Activated T-cell treated with anti-CD3 and anti-CD28 coated beads, Interleukin-2, amount 50 U/mL, for 1 hour (primary cell): ENCODE measurements around the gene ZNF620.
"Not testable (repeated sequence)": the region's sequence is repeated elsewhere in the genome, so short reads cannot be mapped to it uniquely, and the experiment has no call there.

Source experiments
- DNase-seq: peaks from one replicate; pipeline ENCODE4 v3.0.0-alpha.2; 2020

The ZNF620 gene

DNA sequence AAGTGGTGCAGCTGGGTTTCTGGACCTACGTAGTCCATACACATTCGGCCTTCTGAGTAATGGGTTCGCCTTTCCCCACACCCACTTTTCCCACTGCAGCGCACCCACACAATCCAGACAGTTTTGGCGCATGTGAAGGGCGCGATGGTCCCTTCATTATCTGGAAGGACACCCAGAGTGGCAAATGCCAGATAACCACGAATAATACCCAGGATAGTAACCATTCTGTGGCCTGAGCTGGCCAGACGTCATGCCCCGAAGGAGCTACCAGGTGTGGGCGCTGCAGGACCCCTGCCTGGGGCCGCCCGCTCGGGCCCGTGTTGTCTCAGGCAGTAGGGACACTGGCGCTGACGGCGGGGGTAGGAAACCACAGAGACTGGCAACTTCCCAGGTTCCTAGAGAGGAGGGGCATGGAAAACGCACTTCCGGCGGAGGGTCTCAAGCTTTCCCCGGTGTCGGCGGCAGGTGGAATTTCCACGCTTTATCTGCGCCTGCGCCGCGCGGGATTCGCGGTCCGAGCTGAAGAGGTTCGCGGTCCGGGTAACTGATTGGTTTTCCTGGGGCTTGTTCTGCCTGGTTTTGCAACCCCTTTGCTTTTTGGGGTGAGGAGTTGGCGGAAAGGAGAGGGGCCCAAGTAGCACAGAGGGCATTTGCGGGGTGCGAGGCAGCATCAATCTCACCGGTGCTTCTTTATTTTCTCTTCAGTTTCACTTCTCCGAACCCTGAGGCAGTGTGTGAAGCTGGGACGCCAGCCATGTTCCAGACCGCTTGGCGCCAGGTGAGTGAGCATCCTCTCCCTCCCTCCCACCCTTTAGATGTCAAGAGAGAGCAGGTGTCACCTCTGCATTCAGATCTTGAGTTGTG, at the start of gene ZNF620:
TSS of gene ZNF620 (plus strand) at position 441 of the 864 bp plus-strand sequence. CDS start at position 755, 314 bp downstream.
- peak; percentile 63 for DNase-seq

DNA sequence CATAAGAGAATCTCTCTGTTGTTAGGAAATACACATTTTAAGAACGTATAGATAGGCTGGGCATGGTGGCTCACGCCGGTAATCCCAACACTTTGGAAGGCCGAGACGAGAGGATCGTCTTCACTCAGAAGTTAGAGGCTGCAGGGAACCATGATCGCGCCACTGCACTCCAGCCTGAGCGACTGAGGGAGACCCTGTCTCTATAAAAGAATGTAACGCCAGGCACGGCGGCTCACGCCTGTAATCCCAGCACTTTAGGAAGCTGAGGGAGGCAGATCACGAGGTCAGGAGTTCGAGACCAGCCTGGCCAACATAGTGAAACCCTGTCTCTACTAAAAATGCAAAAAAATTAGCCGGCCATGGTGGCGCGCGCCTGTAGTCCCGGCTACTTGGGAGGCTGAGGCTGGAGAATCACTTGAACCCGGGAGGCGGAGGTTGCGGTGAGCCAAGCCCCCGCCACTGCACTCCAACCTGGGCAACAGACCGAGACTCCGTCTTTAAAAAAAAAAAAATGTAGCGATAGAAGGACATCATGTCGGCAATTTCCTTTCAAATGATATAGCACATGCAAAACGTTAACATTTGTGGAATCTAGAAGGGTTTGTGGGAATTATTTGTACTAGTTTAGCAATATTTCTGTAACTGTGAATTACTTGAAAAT, 49.4 kb upstream of the ZNF620 start:
- no peak for DNase-seq

DNA sequence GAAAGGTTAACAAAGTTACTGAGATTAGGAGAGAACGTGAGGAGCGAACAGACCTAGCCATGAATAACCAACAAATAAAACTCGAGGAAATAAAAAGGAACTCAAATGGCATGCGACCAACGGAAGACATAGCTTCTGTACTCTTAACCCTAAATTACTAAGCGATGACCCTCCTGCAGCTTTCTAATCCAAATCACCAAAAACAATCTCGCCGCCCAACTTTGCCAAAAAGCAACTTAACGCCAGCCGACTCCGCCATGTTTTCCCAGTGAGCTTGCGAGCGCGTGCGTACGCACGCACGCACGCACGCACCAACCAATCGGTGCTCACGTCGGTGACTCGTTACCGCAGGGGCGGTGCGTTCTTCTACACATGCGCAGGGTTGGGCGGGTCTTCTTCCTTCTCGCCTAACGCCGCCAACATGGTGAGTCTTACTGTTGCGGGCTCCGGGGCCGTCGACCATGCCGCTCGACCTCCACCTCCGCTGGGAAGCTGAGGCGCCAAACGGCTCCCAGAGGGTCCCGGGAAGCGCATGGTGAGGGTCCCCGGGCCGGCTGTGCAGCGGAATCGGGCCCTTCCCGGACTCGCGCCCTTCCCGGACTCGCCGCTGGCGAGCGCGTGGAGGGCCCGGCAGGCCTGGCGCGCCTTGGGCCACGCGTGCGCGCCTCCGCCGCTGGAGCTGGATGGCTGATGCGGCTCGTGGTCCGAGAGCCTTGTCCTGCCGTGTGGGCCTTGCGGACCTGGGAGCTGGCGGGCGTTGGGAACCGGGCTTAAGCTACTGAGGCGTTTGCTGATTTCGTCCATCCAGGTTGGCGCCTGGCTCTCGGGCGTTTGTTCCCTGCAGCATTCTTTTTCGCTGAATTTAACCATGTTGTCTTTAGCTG, 48.7 kb upstream of the ZNF620 start, which contains the start of gene RPL14:
TSS of gene RPL14 (plus strand) at position 400 of the 884 bp plus-strand sequence. CDS start at position 533, 133 bp downstream.
- DNase-seq: peak; percentile 92

DNA sequence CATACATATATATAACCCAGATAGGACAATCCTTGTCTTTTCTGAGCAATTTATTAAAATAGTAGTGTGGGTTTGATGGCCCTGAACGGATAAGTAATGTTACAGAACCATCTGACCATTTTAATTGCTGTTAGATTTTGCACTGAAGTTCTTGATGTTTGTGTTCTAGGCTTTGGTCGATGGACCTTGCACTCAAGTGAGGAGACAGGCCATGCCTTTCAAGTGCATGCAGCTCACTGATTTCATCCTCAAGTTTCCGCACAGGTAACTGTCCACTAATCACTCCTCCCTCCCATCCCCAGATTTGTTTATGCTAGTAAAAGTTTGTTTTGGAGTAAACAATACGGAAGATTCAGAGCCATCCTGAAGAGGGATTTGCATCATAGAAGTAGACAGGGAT, 47.4 kb upstream of the ZNF620 start:
- DNase-seq: no peak

DNA sequence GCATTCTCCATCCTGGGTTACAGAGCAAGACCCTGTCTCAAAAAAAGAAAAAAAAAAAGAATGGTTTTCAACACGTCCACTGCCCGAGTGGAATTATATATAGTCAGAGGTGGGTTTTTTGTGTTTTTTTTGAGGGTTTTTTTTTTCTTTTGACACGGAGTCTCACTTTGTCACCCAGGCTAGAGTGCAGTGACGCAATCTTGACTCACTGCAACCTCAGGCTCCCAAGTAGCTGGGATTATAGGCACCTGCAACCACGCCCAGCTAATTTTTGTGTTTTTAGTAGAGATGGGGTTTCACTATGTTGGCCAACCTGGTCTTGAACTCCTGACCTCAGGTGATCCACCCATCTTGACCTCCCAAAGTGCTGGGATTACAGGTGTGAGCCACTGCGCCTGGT, 45.4 kb upstream of the ZNF620 start:
- not testable (repeated sequence) for DNase-seq

DNA sequence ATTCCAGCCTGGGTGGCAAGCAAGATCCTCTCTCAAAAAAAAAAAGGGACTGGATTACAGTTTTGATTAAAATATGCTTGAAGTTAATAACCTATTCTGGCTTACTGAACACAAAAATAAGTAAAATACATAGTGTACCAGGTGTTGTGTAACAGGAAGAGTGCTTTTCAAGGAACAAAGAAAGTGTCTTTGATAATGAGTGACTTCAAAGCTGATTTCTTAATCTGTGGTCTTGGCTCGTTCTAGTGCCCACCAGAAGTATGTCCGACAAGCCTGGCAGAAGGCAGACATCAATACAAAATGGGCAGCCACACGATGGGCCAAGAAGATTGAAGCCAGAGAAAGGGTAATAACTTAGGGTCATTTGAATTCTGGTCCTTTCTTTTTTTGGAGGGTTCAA, 44.7 kb upstream of the ZNF620 start:
- no peak for DNase-seq

DNA sequence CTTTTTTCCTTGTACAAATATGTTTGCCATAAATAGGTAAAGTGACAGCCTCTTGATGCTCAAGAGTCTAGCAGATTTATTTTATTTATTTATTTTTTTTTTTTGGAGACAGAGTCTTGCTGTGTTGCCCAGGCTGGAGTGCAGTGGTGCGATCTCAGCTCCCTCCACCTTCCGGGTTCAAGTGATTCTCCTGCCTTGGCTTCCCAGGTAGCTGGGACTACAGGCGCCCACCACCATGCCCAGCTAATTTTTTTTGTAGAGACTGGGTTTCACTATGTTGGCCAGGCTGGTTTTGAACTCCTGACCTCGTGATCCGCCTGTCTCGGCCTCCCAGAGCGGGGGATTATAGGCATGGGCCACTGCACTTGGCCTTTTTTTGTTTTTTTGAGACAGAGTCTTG, 43.0 kb upstream of the ZNF620 start:
- DNase-seq: not testable (repeated sequence)

DNA sequence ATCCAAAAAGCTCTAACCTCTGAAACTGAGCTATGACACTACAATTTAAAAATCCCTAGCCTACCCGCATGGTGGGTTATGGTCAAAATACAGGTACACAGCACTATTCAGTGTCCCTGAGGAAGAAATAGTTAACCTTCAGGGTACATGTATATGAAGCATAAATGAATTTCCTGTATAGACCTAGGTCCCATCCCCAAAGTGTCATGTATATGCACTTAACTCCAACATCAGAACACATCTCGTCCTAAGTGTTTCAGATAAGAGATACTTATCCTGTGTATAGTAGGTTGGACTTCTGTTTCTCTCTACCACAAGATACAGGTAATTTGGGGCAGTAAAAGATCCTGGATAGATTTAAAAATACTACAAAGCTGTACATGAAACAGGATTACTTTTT, 42.3 kb upstream of the ZNF620 start:
- no peak for DNase-seq

DNA sequence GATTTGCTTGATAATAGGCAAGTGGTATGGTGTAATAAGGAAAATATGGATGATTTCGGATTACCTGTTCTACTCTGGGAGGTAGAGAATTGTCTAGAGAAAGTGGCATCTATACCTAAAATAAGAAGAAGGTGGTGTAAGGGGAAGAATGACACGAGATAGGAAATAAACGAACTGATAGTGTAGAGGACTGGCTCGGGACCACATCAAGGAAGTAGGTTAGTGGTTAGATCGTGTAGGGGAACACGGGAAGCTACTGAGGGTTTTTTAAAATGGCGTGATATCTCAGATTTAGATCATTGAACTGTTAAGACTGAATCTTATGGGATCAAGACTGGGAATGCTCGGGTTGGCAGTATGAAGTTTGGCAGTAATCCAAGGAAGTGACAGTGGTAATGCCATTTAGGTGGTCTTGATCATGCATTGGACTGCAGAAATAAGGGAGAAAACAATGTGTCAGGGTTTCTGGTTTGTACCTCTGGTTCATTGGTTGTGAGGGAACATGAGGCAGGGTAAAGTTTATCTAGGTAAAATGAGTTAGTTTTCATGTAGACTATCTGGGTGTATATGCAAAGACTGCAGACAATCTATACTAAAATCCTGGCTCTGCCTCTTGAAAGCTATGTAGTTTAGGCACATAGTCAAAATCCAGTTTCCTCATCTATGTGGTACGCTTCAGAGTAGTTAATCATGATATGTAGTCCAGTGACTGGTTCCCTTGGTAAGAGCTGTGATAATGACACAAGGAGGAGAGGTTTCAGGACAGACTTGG, 41.3 kb upstream of the ZNF620 start:
- DNase-seq: no peak

DNA sequence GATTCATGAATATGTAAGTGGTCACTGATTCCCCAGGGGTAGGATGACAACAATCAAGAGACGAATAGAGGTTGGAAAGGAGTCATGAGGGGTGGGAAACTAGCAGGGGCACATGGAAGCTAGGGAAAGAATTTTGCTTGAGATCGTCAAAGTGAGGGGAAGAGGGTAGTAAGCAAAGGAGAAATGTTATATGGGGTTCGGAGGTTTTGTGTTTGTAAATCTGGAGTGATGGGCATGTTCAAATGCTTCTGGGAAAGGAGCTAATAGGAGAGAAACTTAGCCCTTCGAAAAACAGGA, 40.8 kb upstream of the ZNF620 start:
- DNase-seq: no peak

DNA sequence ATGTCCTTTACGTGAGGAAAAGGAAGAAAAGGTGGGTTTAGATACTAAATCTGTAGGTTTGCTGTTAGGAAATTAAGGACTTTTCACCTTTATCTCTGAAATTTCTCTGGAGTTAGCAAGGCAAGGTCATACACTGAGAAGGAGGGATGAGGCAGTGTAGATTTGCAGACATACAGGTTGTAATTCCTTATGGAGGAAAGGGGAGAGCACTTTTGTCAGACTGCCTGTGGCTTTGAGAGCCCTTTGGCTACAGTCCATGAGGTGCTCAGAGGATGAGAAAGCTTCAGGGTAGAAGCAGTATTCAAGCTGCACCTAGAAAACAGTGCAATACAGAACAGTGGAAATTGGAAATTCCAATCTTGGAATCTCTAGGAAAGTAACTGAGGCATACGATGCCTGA, 40.4 kb upstream of the ZNF620 start:
- no peak for DNase-seq

DNA sequence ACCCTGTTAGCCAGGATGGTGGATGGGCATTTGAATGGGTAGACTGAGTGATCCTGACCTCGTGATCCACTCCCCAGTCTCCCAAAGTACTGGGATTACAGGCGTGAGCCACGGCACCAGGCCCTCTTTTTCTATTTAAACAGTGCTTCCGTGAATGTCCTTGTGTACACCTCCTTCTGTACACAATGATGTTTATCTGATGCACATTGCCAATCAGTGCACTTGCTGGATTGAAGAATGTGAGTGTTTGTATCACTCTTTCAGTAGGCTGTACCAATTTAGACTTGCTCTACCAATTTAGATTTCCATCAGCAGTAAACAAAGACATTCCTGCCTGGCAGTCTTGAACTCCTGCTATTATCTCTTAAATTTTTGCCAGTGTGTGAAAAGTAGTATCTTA, 37.8 kb upstream of the ZNF620 start:
- no peak for DNase-seq

DNA sequence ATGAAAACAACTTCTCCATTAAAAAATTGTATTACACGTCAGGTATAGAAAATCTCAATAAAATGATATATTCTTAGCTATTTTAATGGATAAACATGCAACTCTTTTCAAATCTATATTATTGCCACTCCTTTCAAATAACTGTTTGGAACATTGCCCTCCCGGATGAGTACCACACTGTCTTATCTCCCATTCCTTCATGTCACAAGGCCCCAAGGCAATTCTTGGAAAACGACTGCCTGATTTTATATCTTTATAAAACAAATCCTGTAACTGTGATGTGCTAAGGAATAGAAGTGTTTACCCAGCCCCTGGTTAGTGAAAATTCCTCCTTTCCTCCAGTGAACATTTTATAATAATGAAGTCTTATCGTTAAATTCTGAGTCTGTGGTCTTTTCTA, 35.1 kb upstream of the ZNF620 start:
- DNase-seq: no peak

DNA sequence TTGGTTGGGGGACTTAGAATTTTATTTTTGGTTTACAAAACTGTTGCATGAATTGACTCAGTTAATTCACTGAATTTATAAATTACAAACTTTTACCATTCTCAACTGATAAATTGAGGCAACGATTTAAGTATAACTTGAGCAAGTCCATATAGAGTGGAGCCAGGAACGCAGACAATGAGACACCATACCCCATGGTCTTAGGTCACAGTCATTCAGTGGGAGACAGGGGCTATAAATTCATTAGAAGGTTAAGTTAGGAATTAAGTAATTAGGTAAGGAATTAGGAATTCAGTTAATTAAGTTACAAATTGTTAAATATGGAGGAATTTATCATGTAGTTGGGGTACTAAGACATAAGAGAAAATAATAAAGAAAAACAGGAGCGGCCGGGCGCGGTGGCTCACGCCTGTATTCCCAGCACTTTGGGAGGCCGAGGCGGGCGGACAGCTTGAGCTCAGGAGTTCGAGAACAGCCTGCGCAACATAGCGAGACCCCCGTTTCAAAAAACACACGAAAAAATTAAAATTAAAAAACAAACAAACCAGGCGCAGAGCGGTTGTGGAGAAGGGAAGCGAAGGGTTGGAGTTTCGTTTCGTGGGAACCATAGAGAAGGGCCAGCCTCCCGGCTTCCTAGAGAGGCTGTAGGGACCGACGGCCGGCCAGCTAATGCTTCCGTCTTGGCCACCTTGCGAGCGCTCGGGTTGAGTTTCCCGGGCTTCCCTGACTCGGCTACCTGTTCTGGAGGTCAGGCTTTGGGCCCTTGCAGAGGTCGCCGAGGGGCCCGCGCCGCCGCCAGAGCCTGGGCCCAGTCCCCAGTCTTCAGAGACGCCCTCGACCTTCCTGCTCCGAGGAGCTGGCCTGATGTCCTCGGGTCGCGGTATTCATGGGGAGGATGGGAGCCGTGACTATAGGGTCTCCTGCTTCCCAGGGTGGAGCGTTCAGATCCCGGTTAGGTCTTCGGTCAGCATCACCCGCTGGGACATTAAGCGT, 29.1 kb upstream of the ZNF620 start, which contains the start of gene ZNF619:
TSS of gene ZNF619 (plus strand) at position 645 of the 993 bp plus-strand sequence. CDS start 858 bp downstream, outside the sequence.
- DNase-seq: peak; percentile 67

DNA sequence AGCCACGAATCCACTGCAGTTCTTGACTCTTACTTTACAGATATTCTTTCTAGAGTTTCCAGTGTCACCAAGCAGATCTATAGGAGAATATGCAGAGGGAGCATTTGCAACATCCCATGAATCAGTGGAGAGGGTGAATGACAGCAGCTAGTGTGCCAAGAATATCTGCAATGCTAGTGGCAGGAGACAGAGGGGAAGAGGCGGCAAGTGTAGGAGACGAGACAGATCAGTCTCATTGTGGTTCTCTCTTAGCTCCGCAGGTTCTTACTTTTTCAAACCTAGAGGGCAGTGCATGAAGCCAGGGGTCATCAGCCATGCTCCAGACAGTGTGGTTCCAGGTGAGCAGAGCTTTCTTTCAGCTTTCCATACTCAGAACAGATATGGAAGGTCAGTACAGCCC, 28.2 kb upstream of the ZNF620 start:
- DNase-seq: no peak

DNA sequence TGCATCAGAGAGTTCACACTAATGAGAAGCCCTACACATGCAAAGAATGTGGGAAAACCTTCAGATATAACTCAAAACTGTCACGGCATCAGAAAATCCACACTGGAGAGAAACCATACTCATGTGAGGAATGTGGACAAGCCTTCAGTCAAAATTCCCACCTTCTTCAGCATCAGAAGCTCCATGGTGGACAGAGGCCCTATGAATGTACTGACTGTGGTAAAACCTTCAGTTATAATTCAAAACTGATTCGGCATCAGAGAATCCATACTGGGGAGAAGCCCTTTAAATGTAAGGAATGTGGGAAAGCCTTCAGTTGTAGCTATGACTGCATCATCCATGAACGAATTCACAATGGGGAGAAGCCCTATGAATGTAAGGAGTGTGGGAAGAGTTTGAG, 18.7 kb upstream of the ZNF620 start:
- DNase-seq: no peak

DNA sequence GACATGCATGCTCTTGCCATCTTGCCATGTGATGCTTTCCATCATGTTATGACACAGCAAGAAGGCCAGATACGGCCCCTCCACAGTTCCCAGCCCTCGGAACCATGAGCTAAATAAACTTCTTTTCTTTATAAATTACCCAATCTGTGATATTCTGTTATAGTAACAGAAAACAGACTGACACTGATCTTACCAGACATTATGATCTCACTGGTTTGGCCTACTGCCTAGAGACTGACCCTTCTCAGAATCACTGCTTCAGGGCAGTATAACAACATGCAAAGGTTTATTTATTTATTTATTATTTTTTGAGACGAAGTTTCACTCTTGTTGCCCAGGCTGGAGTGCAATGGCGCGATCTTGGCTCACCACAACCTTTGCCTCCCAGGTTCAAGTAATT, 14.9 kb upstream of the ZNF620 start:
- no peak for DNase-seq

DNA sequence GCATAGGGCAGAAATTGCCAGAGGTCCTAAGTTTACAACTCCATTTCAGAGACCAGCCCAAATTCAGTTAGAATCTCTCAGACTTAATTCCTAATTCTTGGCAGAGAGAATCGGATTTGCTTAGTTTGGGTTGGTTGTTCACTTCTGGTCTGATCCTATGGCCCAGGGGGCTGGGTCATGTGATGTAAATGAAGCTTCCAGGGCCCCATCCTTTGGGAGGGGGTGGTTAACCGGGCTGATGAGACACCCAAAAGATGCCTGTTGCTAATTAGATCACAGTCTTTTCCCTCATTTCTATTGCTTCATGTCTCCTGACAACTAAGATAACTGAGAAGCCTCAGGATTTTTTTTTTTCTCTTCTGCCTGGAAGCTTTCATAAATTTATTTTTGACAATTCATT, 11.1 kb upstream of the ZNF620 start:
- DNase-seq: no peak

DNA sequence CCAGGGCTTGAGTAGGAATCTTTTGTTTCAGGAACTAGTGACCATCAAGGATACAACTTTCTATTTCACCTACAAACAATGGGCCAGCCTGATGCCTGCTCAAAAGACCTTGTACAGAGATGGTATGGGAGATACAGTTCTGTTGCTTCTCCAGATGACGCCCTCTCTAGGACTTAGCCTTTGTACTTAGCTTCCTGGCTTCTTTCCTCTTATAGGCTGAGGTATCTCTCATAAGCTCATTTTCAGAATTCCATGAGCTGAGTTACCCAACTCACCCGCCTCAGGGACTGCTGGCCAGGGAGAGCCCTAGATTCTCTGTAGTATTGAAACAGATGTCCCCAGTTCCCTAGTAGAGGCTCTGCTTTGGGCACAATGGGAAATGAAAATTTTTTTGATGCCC, 8.6 kb upstream of the ZNF620 start:
- DNase-seq: no peak

DNA sequence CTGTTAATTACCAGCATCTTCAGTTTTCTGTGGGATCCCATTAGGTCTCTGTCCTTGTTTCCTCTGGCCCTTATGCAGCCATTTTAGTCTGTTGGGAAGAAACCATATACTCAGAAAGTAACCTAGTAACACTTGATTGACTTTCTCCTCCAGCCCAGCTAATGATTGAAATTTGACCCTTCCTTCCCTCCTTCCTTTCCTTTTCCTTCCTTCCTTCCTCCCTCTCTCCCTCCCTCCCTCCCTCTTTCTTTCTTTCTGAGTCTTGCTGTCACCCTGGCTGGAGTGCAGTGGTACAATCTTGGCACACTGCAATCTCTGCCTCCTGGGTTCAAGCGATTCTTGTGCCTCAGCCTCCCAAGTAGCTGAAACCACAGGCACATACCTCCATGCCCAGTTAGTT, 5.9 kb upstream of the ZNF620 start:
- DNase-seq: no peak

DNA sequence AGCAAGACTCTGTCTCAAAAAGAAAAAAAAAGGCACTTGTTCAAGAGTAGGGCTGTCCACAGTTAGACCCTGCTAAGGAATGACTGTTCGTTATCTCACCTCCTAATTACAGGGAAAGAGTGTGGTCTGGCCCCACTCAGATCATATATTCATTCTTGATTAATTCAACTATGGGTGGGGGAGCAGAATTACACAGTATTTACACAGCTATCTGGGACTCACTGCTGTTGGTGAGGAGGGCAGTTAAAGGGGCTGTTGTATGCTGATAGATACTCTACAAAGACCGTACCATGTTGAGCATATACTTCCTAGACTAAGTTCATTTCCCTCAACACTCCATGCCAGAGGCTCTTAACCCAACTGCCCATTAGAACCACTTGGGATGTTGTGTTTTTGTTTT, 3.8 kb upstream of the ZNF620 start:
- DNase-seq: no peak
